H1 (cell line): ENCODE results near the gene ANK2. TPM values are rescaled to one million over a fixed set of nuclear protein-coding genes. Genes with fewer than 3 reads are reported as not detected.

ENCODE experiments used
- CTCF ChIA-PET: fragments of 300-600 bp; sonication (Branson Sonifier 250); formaldehyde crosslinking; loops from one replicate; lab custom pipeline; 2021; ENCODE audit not compliant: partially characterized antibody; lab: Charles Lee
- POLR2A ChIA-PET: fragments of 300-600 bp; sonication (Branson Sonifier 250); formaldehyde crosslinking; loops from one replicate; lab custom pipeline; 2021; ENCODE audit warnings: inconsistent platforms; ENCODE audit not compliant: partially characterized antibody; lab: Charles Lee
- DNase-seq, 2 experiments: peaks; one replicate each; pipeline versions ENCODE4 v3.0.0 to v3.0.0-alpha.2; 2010 to 2022; ENCODE audit warnings: low spot score in 2 of 2, low read depth in 1 of 2, mixed read lengths in 1 of 2
- FAIRE-seq: peaks from 2 replicates; lab custom pipeline; 2011; peaks lifted over from hg19 to GRCh38; lab: Jason Lieb, UNC
- H2AFZ ChIP-seq: 2 replicates; pipeline ENCODE4 v1.8.1; 2012; ENCODE audit warnings: low read length, inconsistent platforms
- H2AK5ac ChIP-seq: 2 replicates; pipeline ENCODE4 v1.6.1; 2013; ENCODE audit warnings: low read depth, low read length
- H2BK120ac ChIP-seq: replicated peaks from 2 replicates; pipeline ENCODE3; 2013; ENCODE audit warnings: low read depth, low read length, inconsistent platforms
- H2BK12ac ChIP-seq: 2 replicates; pipeline ENCODE4 v1.6.1; 2013; ENCODE audit warnings: low read depth, low read length
- H2BK15ac ChIP-seq: 2 replicates; pipeline ENCODE4 v1.6.1; 2013; ENCODE audit warnings: low read length
- H2BK20ac ChIP-seq: 2 replicates; pipeline ENCODE4 v1.6.1; 2013; ENCODE audit warnings: low read length
- H2BK5ac ChIP-seq: 2 replicates; pipeline ENCODE4 v1.6.1; 2013; ENCODE audit warnings: low read depth, low read length
- H3K14ac ChIP-seq: 2 replicates; pipeline ENCODE4 v1.6.1; 2013; ENCODE audit warnings: inconsistent platforms; ENCODE audit not compliant: insufficient read length
- H3K18ac ChIP-seq: 2 replicates; pipeline ENCODE4 v1.6.1; 2013; ENCODE audit warnings: low read length; ENCODE audit errors: extremely low read depth
- H3K23ac ChIP-seq: 2 replicates; pipeline ENCODE4 v1.6.1; 2013; ENCODE audit warnings: inconsistent platforms; ENCODE audit not compliant: insufficient read length
- H3K23me2 ChIP-seq: 2 replicates; pipeline ENCODE4 v1.6.1; 2013; ENCODE audit warnings: low read depth, low read length
- H3K27ac ChIP-seq: 2 replicates; pipeline ENCODE4 v1.6.1; 2011; ENCODE audit warnings: low read depth, low read length, inconsistent platforms
- H3K27me3 ChIP-seq, 4 experiments: replicated peaks in 1 of 4; 1 replicate in 1 of 4; 2 replicates in 3 of 4; pipeline versions ENCODE4 v1.6.1 to v1.8.1; 2011 to 2013; ENCODE audit warnings: low read length in 3 of 4, mild to moderate bottlenecking in 3 of 4, inconsistent platforms in 2 of 4, mixed read lengths in 2 of 4, moderate library complexity in 1 of 4; ENCODE audit not compliant: control insufficient read depth in 3 of 4, insufficient read depth in 3 of 4; ENCODE audit errors: extremely low read depth in 1 of 4
- H3K36me3 ChIP-seq, 4 experiments: 2 replicates each; pipeline versions ENCODE4 v1.6.1 to v1.8.1; 2011 to 2013; ENCODE audit warnings: mild to moderate bottlenecking in 4 of 4, low read length in 3 of 4, moderate library complexity in 2 of 4, control low read depth in 1 of 4, inconsistent platforms in 1 of 4; ENCODE audit not compliant: insufficient read depth in 4 of 4, control insufficient read depth in 2 of 4
- H3K4ac ChIP-seq: replicated peaks from 2 replicates; pipeline ENCODE3; 2013; ENCODE audit warnings: low read length, low read depth, mixed read lengths, inconsistent platforms; ENCODE audit not compliant: insufficient read length
- H3K4me1 ChIP-seq, 4 experiments: replicated peaks in 1 of 4; 1 replicate in 1 of 4; 2 replicates in 3 of 4; pipeline versions ENCODE4 v1.6.1 to v1.8.1; 2011 to 2013; ENCODE audit warnings: low read length in 3 of 4, inconsistent platforms in 2 of 4, mixed read lengths in 1 of 4; ENCODE audit not compliant: insufficient read depth in 4 of 4, control insufficient read depth in 3 of 4
- H3K4me2 ChIP-seq, 2 experiments: 2 replicates each; pipeline versions ENCODE4 v1.6.1 to v1.8.1; 2011 to 2013; ENCODE audit warnings: low read depth in 2 of 2, low read length in 2 of 2, control low read depth in 1 of 2, inconsistent platforms in 1 of 2, mild to moderate bottlenecking in 1 of 2; ENCODE audit not compliant: insufficient read depth in 1 of 2
- H3K4me3 ChIP-seq, 4 experiments: fragments of 200-600, 300-600 bp in 1 of 4; sonication (generic), shearing (Covaris generic), sonication (Bioruptor Twin) in 1 of 4; 2 replicates each; pipeline versions ENCODE4 v1.5.1 to v1.8.1; 2011 to 2016; ENCODE audit warnings: low read length in 4 of 4, low read depth in 3 of 4, control low read depth in 2 of 4, inconsistent platforms in 2 of 4, mild to moderate bottlenecking in 2 of 4, mixed read lengths in 1 of 4, moderate library complexity in 1 of 4; ENCODE audit not compliant: insufficient read depth in 2 of 4; ENCODE audit errors: extremely low read depth in 1 of 4
- H3K56ac ChIP-seq: replicated peaks from 2 replicates; pipeline ENCODE3; 2013; ENCODE audit warnings: low read depth, mild to moderate bottlenecking, mixed read lengths, low read length, inconsistent platforms; ENCODE audit not compliant: insufficient read length
- H3K79me1 ChIP-seq: 2 replicates; pipeline ENCODE4 v1.6.1; 2013; ENCODE audit warnings: low read depth, low read length, control low read depth
- H3K79me2 ChIP-seq, 2 experiments: 2 replicates each; pipeline versions ENCODE4 v1.6.1 to v1.8.1; 2012 to 2013; ENCODE audit warnings: low read length in 2 of 2, mild to moderate bottlenecking in 2 of 2, inconsistent platforms in 1 of 2; ENCODE audit not compliant: insufficient read depth in 2 of 2, control insufficient read depth in 1 of 2
- H3K9ac ChIP-seq, 4 experiments: replicated peaks in 1 of 4; 1 replicate in 1 of 4; 2 replicates in 3 of 4; pipeline versions ENCODE4 v1.6.1 to v1.8.1; 2011 to 2013; ENCODE audit warnings: low read depth in 3 of 4, low read length in 3 of 4, control low read depth in 2 of 4, mild to moderate bottlenecking in 2 of 4, moderate library complexity in 2 of 4, inconsistent platforms in 1 of 4; ENCODE audit errors: extremely low read depth in 1 of 4
- H3K9me3 ChIP-seq, 2 experiments: 2 replicates each; pipeline versions ENCODE4 v1.6.1 to v1.8.1; 2012 to 2013; ENCODE audit warnings: mild to moderate bottlenecking in 2 of 2, moderate library complexity in 2 of 2, control low read depth in 1 of 2, inconsistent platforms in 1 of 2, low read depth in 1 of 2, low read length in 1 of 2, mixed read lengths in 1 of 2; ENCODE audit not compliant: insufficient read depth in 2 of 2
- H4K20me1 ChIP-seq, 2 experiments: replicated peaks in 1 of 2; 2 replicates each; pipeline versions ENCODE3 to v1.8.1; 2011 to 2013; ENCODE audit warnings: inconsistent platforms in 2 of 2, low read length in 2 of 2, mild to moderate bottlenecking in 1 of 2; ENCODE audit not compliant: insufficient read depth in 2 of 2, control insufficient read depth in 1 of 2
- H4K5ac ChIP-seq: 2 replicates; pipeline ENCODE4 v1.6.1; 2013; ENCODE audit warnings: low read length, low read depth, mixed read lengths, inconsistent platforms; ENCODE audit not compliant: insufficient read length
- H4K8ac ChIP-seq: 2 replicates; pipeline ENCODE4 v1.8.0; 2013; ENCODE audit warnings: mild to moderate bottlenecking, moderate library complexity, low read length, inconsistent platforms; ENCODE audit not compliant: insufficient read depth; ENCODE audit errors: extremely low read depth
- H4K91ac ChIP-seq: replicated peaks from 2 replicates; pipeline ENCODE3; 2013; ENCODE audit warnings: low read length, mixed read lengths, inconsistent platforms; ENCODE audit not compliant: insufficient read length
- CBX8 ChIP-seq: fragments of 300-800, 300-1000 bp; sonication (generic); IDR thresholded peaks from 2 replicates; pipeline ENCODE4 v1.7.1; 2016; ENCODE audit warnings: low read depth, low read length, borderline replicate concordance
- CREB1 ChIP-seq: IDR thresholded peaks from 2 replicates; pipeline ENCODE4 v1.6.1; 2012; ENCODE audit warnings: inconsistent platforms
- KDM5A ChIP-seq: fragments of 200-600 bp; IDR thresholded peaks from 2 replicates; pipeline ENCODE4 v1.7.1; 2012; ENCODE audit warnings: mild to moderate bottlenecking, low read length, inconsistent platforms, mixed read lengths
- MAFK ChIP-seq: IDR thresholded peaks from 2 replicates; pipeline ENCODE4 v1.6.1; 2012; ENCODE audit warnings: low read depth, mild to moderate bottlenecking, improper control_type of control experiment, low read length
- POLR2AphosphoS5 ChIP-seq: IDR thresholded peaks from 2 replicates; pipeline ENCODE4 v1.6.1; 2011; ENCODE audit warnings: low read depth, low read length
- SIX5 ChIP-seq: IDR thresholded peaks from 2 replicates; pipeline ENCODE4 v1.6.1; 2011; ENCODE audit warnings: mild to moderate bottlenecking, low read depth, low read length
- TAF1 ChIP-seq: IDR thresholded peaks from 2 replicates; pipeline ENCODE4 v1.6.1; 2011; ENCODE audit warnings: mild to moderate bottlenecking, low read depth, low read length
- WGBS, 2 experiments: shearing (Covaris generic) in 1 of 2; methylation state at CpG; one replicate each; pipeline versions ENCODE4 v1.1.6 to v1.1.7; 2013 to 2015; ENCODE audit warnings: low lambda C conversion rate in 2 of 2, mixed read lengths in 2 of 2, inconsistent platforms in 1 of 2, low coverage in 1 of 2, missing lambda C conversion rate in 1 of 2; ENCODE audit not compliant: insufficient replicate concordance in 2 of 2, insufficient coverage in 1 of 2, insufficient read length in 1 of 2; ENCODE audit errors: extremely low coverage in 1 of 2, missing lambda C conversion rate in 1 of 2; 5-methylcytosine and 5-hydroxymethylcytosine counted together
- polyA plus RNA-seq, 7 experiments: library from polyadenylated mRNA; depleted of rRNA in 3 of 7; stranded (reverse) in 5 of 7; unstranded in 2 of 7; fragments of >200 nt in 5 of 7; fragments of 200-250 nt in 2 of 7; gene quantifications; 1 replicate in 5 of 7; 2 replicates in 1 of 7; 4 replicates in 1 of 7; pipeline versions ENCODE4 v1.2.1 to v1.2.3, GENCODE V29; 2011 to 2013; ENCODE audit warnings: missing spikeins in 2 of 7, mixed read lengths in 2 of 7
- total RNA-seq: library from RNA; stranded (reverse); fragmentation: NEBNext Ultra II Directional; extraction: Animal tissue kit (Norgen Biotek cat#: 25700); gene quantifications from 2 replicates; pipeline ENCODE4 v1.2.1, GENCODE V29; 2021

The ANK2 gene
- total and polyA plus RNA-seq, 2 of the 8 experiments (the other 6 are each of a cell fraction or from before 2014, with no cell fraction given): 14.2 to 35.1 TPM

DNA sequence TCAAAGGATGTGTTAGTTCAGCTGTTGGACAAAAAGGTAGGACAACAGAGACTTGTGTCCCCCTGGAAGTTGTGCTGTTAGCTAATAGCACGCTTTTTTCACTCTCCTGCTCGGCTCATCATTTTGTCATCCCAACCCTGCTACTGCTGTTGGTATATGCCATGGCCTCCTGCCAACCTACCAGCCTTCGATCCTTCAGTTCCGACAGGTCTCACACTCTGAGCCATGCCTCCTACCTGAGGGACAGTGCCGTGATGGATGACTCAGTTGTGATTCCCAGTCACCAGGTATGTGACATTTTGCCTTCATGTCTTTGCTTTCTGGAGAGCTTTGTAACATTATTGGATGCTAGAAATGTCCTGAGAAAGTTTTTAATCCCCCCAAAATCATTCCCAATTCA is 268.1 kb downstream of the ANK2 start:
- Histone ChIP-seq H3K56ac (no peak overlapping the region), H3K23ac (no peak overlapping the region), H3K4me2 (no peak overlapping the region), H3K14ac (no peak overlapping the region), H3K79me2 (no peaks in the 10 kb centered on the region), H3K4me3 (no peak overlapping the region), H3K36me3 (peaks cover 2 to 42% (median 13%) of the 10 kb centered on the region in 4 experiments), H3K23me2 (no peaks in the 10 kb centered on the region), H3K79me1 (no peaks in the 10 kb centered on the region), H3K18ac (no peak overlapping the region), H2BK12ac (no peak overlapping the region), H3K9me3 (no peaks in the 10 kb centered on the region), H3K27ac (no peak overlapping the region), H2BK15ac (no peak overlapping the region), H3K4me1 (no peaks in the 10 kb centered on the region; a peak in 3 of 7 replicates), H2BK120ac (no peak overlapping the region)
- TF ChIP-seq KDM5A (no peak), MAFK (no peak), SIX5 (no peak), CBX8 (no peak), TAF1 (no peak), CREB1 (no peak), POLR2AphosphoS5 (no peak)
- TF ChIP-seq, all 59 proteins: peak for 0
- Histone ChIP-seq H4K91ac (no peak overlapping the region), H2AFZ (no peak overlapping the region), H2AK5ac (no peak overlapping the region), H4K8ac (no peak overlapping the region), H4K20me1 (no peaks in the 10 kb centered on the region), H3K27me3 (no peaks in the 10 kb centered on the region), H3K9ac (no peak overlapping the region), H4K5ac (no peak overlapping the region), H2BK20ac (no peak overlapping the region), H3K4ac (no peak overlapping the region), H2BK5ac (no peak overlapping the region)
- 96% methylated on average over 5 of the region's 5 CpGs; no CpG with 5 or more reads in 1 of the 2 experiments for WGBS, 2 experiments
- ChIA-PET POLR2A (no interaction called here), CTCF (interaction anchor here (0.8 to 1.3 kb wide), 3 partner anchors 10 to 212 kb away, joined by 3 read pairs; no protein-coding TSS in a partner anchor)
- no peak for FAIRE-seq
- DNase-seq: no peak
